Measurements from ENCODE around the gene CHRM4.

CHRM4 gene

DNA sequence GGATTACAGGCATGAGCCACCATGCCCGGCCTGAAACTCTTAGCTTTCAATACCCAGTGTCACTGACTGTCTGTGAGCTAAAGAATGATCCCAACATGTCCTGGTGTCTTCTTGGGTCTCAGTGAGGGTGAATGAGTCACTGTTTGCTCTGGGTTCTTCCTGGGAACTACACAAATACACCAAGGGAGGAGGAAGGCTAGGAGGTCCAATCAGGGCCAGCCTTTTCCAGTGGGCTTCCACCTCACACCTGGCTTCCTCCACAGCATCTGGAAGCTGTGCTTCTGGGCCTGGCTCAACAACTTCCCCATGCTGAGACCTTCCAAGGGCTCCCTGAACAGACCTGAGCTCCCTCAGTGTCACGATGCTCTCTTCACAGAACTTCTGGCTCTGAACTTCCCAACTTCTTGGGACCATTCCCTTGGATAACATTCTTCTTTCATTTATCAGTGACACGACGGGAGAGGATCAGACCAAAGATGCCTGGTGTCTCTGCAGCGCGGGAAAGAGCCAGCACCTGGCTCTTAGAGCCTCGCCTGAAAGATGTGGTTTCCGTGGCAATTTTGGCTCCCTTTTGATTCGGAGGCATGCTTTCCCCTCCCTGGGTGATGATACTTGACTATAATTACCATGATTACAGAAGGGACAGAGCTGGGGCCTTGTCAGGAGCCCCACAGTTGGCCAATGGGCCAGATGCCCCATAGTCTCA is 22.3 kb upstream of the CHRM4 start:
- Histone ChIP-seq H3K4me2 (ENCODE audit: low read depth, low read length, poor library complexity, severe bottlenecking) (no peak overlapping the region), H3K36me3 (ENCODE audit: low read length) (0 out of 2 replicates have a peak, but pooled peaks cover 3% of the 10 kb centered on the region)
- no peak for TF ChIP-seq EZH2phosphoT487 (conservative IDR thresholded peaks at IDR 0.05; ENCODE audit: low read length)
- TF ChIP-seq, protein P1, sequence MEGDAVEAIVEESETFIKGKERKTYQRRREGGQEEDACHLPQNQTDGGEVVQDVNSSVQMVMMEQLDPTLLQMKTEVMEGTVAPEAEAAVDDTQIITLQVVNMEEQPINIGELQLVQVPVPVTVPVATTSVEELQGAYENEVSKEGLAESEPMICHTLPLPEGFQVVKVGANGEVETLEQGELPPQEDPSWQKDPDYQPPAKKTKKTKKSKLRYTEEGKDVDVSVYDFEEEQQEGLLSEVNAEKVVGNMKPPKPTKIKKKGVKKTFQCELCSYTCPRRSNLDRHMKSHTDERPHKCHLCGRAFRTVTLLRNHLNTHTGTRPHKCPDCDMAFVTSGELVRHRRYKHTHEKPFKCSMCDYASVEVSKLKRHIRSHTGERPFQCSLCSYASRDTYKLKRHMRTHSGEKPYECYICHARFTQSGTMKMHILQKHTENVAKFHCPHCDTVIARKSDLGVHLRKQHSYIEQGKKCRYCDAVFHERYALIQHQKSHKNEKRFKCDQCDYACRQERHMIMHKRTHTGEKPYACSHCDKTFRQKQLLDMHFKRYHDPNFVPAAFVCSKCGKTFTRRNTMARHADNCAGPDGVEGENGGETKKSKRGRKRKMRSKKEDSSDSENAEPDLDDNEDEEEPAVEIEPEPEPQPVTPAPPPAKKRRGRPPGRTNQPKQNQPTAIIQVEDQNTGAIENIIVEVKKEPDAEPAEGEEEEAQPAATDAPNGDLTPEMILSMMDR (IDR thresholded peaks at IDR 0.05; ENCODE audit: insufficient read depth, low read length, poor library complexity, severe bottlenecking): no peak

DNA sequence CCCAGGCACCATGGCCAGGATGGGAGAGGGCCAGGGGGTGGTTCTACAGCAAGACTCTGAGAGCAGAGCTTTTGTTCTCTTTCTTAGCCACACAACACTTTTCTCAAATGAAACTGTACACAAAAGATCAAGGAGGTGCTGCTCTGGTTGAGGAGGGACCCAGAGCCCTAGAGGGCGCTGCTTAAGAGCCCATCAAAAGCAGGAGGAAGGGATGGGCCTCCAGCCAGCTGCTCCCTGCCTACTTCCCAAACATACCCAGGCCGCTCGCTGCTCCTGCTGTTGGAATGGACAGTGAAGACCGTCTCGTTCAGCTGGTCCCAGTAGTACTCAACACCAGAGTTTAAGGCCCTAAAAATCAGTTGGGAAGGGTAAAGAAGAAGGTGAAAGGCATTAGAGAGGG is 18.4 kb upstream of the CHRM4 start:
- Histone ChIP-seq H3K9ac (ENCODE audit: low read length) (no peak overlapping the region), H3K9me2 (replicated peaks; ENCODE audit: insufficient read depth, low read length) (no peaks in the 10 kb centered on the region), H3K79me2 (ENCODE audit: insufficient read depth, low read length) (no peaks in the 10 kb centered on the region), H4K20me1 (ENCODE audit: low read depth, low read length) (no peaks in the 10 kb centered on the region), H3K9me3 (ENCODE audit: insufficient read depth, low read length) (no peaks in the 10 kb centered on the region), H3K4me3 (ENCODE audit: insufficient read depth, low read length, poor library complexity, severe bottlenecking) (no peak overlapping the region), H3F3A (ENCODE audit: insufficient read depth) (no peaks in the 10 kb centered on the region), H3K27me3 (ENCODE audit: low read length) (no peaks in the 10 kb centered on the region), H3K4me2 (ENCODE audit: low read depth, low read length, poor library complexity, severe bottlenecking) (no peak overlapping the region), H3K27ac (ENCODE audit: low read depth, low read length) (no peak overlapping the region), H2AFZ (ENCODE audit: low read depth, low read length, severe bottlenecking) (no peak overlapping the region), H3K36me3 (ENCODE audit: low read length) (no peaks in the 10 kb centered on the region)
- TF ChIP-seq, protein P1 (IDR thresholded peaks at IDR 0.05; ENCODE audit: insufficient read depth, low read length, poor library complexity, severe bottlenecking): no peak
- no peak for TF ChIP-seq EZH2phosphoT487 (conservative IDR thresholded peaks at IDR 0.05; ENCODE audit: low read length)

More for the DNA sequence above, 22.3 kb upstream of the CHRM4 start:
- Histone ChIP-seq H3K27ac (ENCODE audit: low read depth, low read length) (no peak overlapping the region), H3K9me2 (replicated peaks; ENCODE audit: insufficient read depth, low read length) (no peaks in the 10 kb centered on the region), H2AFZ (ENCODE audit: low read depth, low read length, severe bottlenecking) (no peak overlapping the region), H3F3A (ENCODE audit: insufficient read depth) (no peaks in the 10 kb centered on the region), H3K4me3 (ENCODE audit: insufficient read depth, low read length, poor library complexity, severe bottlenecking) (no peak overlapping the region), H3K79me2 (ENCODE audit: insufficient read depth, low read length) (no peaks in the 10 kb centered on the region), H3K27me3 (ENCODE audit: low read length) (no peaks in the 10 kb centered on the region), H3K9me3 (ENCODE audit: insufficient read depth, low read length) (no peaks in the 10 kb centered on the region), H3K9ac (ENCODE audit: low read length) (no peak overlapping the region), H4K20me1 (ENCODE audit: low read depth, low read length) (no peaks in the 10 kb centered on the region)

DNA sequence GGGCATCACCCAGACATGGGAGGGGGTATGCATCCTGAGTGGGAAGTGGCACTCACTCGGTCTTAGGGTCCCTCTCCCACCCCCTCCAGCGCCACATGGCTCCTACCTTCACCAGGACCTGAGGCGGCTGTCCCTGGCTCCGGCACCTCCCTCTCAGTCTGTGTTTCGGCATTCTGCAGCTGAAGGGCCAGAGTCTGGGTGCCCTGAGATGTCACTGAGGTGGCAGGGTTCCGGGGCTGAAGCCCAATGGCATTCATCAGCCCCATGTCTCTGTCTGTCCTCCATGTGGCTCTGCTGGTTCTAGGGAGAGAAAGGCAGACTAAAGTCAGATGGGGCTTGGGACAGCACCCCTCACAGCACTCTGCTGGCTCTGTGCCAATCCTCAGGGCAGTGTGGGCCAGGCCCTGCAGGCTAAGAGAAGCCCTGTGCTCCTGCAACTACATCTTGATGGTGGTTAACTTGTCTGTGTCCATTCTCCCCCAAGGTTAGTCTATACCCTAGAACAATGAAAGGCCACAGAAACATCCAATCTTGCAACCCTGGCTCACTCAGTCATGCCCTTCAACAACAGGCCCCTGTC is 16.9 kb upstream of the CHRM4 start:
- Histone ChIP-seq H3K4me2 (ENCODE audit: low read depth, low read length, poor library complexity, severe bottlenecking) (no peak overlapping the region), H2AFZ (ENCODE audit: low read depth, low read length, severe bottlenecking) (no peak overlapping the region), H4K20me1 (ENCODE audit: low read depth, low read length) (no peaks in the 10 kb centered on the region), H3F3A (ENCODE audit: insufficient read depth) (no peaks in the 10 kb centered on the region), H3K79me2 (ENCODE audit: insufficient read depth, low read length) (no peaks in the 10 kb centered on the region), H3K9me3 (ENCODE audit: insufficient read depth, low read length) (no peaks in the 10 kb centered on the region), H3K9me2 (replicated peaks; ENCODE audit: insufficient read depth, low read length) (no peaks in the 10 kb centered on the region), H3K36me3 (ENCODE audit: low read length) (no peaks in the 10 kb centered on the region), H3K4me3 (ENCODE audit: insufficient read depth, low read length, poor library complexity, severe bottlenecking) (no peak overlapping the region), H3K27ac (ENCODE audit: low read depth, low read length) (no peak overlapping the region), H3K27me3 (ENCODE audit: low read length) (no peaks in the 10 kb centered on the region), H3K9ac (ENCODE audit: low read length) (no peak overlapping the region)
- no peak for TF ChIP-seq EZH2phosphoT487 (conservative IDR thresholded peaks at IDR 0.05; ENCODE audit: low read length)
- TF ChIP-seq, protein P1 (IDR thresholded peaks at IDR 0.05; ENCODE audit: insufficient read depth, low read length, poor library complexity, severe bottlenecking): no peak

Data from SU-DHL-6 (cell line).